A549 (cell line): ENCODE results near the gene ADGRD1.

Experiments
- CTCF ChIP-seq: fragments of >200 bp; sonication (Bioruptor Twin); formaldehyde crosslinking; IDR thresholded peaks from 3 replicates; pipeline ENCODE4 v1.5.1; 2016
- REST ChIP-seq: fragments of 200-600 bp; sonication (generic); IDR thresholded peaks from 2 replicates; pipeline ENCODE4 v1.6.1; 2016; ENCODE audit warnings: antibody characterized with exemption, mild to moderate bottlenecking, moderate library complexity
- SMC3 ChIP-seq: fragments of >200 bp; sonication (Bioruptor Twin); formaldehyde crosslinking; IDR thresholded peaks from 3 replicates; pipeline ENCODE4 v1.6.1; 2018; ENCODE audit warnings: inconsistent platforms
- ZFP36 ChIP-seq: fragments of 450-650 bp; IDR thresholded peaks from 2 replicates; pipeline ENCODE4 v1.6.1; 2014; ENCODE audit warnings: borderline replicate concordance; ENCODE audit not compliant: partially characterized antibody

- TF ChIP-seq SMC3: no peak
- no peak for TF ChIP-seq REST
- no peak for TF ChIP-seq ZFP36
- TF ChIP-seq CTCF: no peak
These were observed 106.5 kb downstream of the ADGRD1 start for GRCh38 chr12:131060011-131060703.
